ENCODE results near the gene PCBP3.

GRCh38 chr21:45870421-45870820 lies 226.9 kb downstream of the PCBP3 start:
- TF ChIP-seq CTCF (IDR thresholded peaks at IDR 0.05; ENCODE audit: low read length) (no peak), EZH2 (optimal IDR thresholded peaks at IDR 0.05; ENCODE audit: low read depth, low read length) (no peak), EZH2phosphoT487 (IDR thresholded peaks at IDR 0.05; ENCODE audit: low read length) (no peak)

Measured in MM.1S (cell line).